Spinal cord (tissue), 10 donors: ENCODE results near the gene MRGPRX4. TPM values are rescaled to one million over a fixed set of nuclear protein-coding genes. Genes with fewer than 3 reads are reported as not detected.
A peak's percentile ranks its signal among the peaks of the same experiment; 100 is the strongest.

Experiments used
- DNase-seq, 6 donors: peaks; one replicate each; pipeline versions ENCODE4 v3.0.0 to v3.0.0-alpha.2; 2013 to 2015; ENCODE audit warnings: low spot score in 6 of 6, low read depth in 4 of 6
- H3K27ac ChIP-seq: one replicate; pipeline ENCODE4 v1.5.1; 2013; ENCODE audit warnings: low read depth, low read length, control low read depth
- H3K27me3 ChIP-seq: one replicate; pipeline ENCODE4 v1.6.1; 2013; ENCODE audit warnings: low read length; ENCODE audit not compliant: control insufficient read depth, insufficient read depth
- H3K36me3 ChIP-seq: one replicate; pipeline ENCODE4 v1.6.1; 2013; ENCODE audit warnings: low read length; ENCODE audit not compliant: control insufficient read depth, insufficient read depth
- H3K4me1 ChIP-seq: one replicate; pipeline ENCODE4 v1.6.1; 2013; ENCODE audit warnings: low read length; ENCODE audit not compliant: control insufficient read depth, insufficient read depth
- H3K4me3 ChIP-seq: one replicate; pipeline ENCODE4 v1.5.1; 2013; ENCODE audit warnings: low read depth, low read length, control low read depth
- H3K9me3 ChIP-seq: one replicate; pipeline ENCODE4 v1.6.1; 2013; ENCODE audit warnings: low read length; ENCODE audit not compliant: control insufficient read depth, insufficient read depth
- WGBS: methylation state at CpG from one replicate; pipeline ENCODE4 v1.1.5; 2013; ENCODE audit warnings: missing lambda C conversion rate; ENCODE audit not compliant: insufficient coverage; 5-methylcytosine and 5-hydroxymethylcytosine counted together
- polyA plus RNA-seq, 2 donors: library from polyadenylated mRNA; unstranded; fragments of 120-200 nt; gene quantifications; one replicate each; pipeline ENCODE4 v1.2.1, GENCODE V29; 2013; ENCODE audit not compliant: insufficient read length in 2 of 2
- total RNA-seq, 2 donors: library from RNA; depleted of rRNA in 1 of 2; stranded (reverse); fragments of 120-200 nt in 1 of 2; fragments of >200 nt in 1 of 2; gene quantifications; one replicate each; pipeline versions ENCODE4 v1.2.3 to v1.2.4, GENCODE V29; 2013 to 2014
- donor health status: healthy.

Gene MRGPRX4
- total and polyA plus RNA-seq, 4 donors, result 0.20 TPM; not detected in 3

- Histone ChIP-seq H3K9me3 (no peaks in the 10 kb centered on the region), H3K4me3 (no peak overlapping the region), H3K27ac (no peak overlapping the region), H3K27me3 (peaks cover 7% of the 10 kb centered on the region), H3K36me3 (no peaks in the 10 kb centered on the region), H3K4me1 (no peaks in the 10 kb centered on the region)
- WGBS, result 0% methylated on average over 2 of the region's 6 CpGs
- DNase-seq, result peak in 1 of 6 donors; percentile 4
These were observed 31.1 kb downstream of the MRGPRX4 start for GRCh38 chr11:18203723-18204122.

GRCh38 chr11:18204220-18204619 is 31.6 kb downstream of the MRGPRX4 start:
- Histone ChIP-seq H3K4me1 (no peaks in the 10 kb centered on the region), H3K27ac (no peak overlapping the region), H3K4me3 (no peak overlapping the region), H3K36me3 (no peaks in the 10 kb centered on the region), H3K27me3 (peaks cover 12% of the 10 kb centered on the region), H3K9me3 (no peaks in the 10 kb centered on the region)
- no peak for DNase-seq
- WGBS, result 79% methylated on average over 3 of the region's 3 CpGs

DNA sequence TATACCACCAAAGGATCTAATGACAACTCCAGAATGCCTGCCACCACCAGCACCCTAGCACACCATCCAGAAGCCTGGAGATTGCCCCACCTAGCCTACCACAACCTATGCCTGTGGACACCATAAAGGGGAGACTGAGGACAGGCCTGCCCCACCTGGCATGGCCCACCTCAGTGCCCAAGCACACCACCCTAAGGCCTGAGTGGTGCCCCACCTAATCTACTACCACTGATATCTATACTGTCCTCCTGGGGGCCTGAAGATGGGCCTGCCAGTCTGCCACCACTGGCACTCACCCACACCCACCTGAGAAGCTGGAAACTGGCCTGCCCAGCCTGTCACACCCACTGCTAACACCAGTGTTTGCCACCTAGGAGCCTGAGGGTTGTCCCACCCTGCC is 32.1 kb downstream of the MRGPRX4 start:
- DNase-seq, result no peak
- Histone ChIP-seq H3K4me1 (no peaks in the 10 kb centered on the region), H3K4me3 (no peak overlapping the region), H3K36me3 (no peaks in the 10 kb centered on the region), H3K9me3 (no peaks in the 10 kb centered on the region), H3K27ac (no peak overlapping the region), H3K27me3 (peaks cover 16% of the 10 kb centered on the region)

GRCh38 chr11:18209058-18209457 is 36.4 kb downstream of the MRGPRX4 start:
- H3K27me3 ChIP-seq, result peaks cover 16% of the 10 kb centered on the region
- H3K36me3 ChIP-seq, result no peaks in the 10 kb centered on the region
- no peak for DNase-seq
- H3K4me3 ChIP-seq, result no peak overlapping the region
- no peaks in the 10 kb centered on the region for H3K9me3 ChIP-seq
- WGBS, result 26% methylated on average over 25 of the region's 33 CpGs
- H3K27ac ChIP-seq, result no peak overlapping the region
- H3K4me1 ChIP-seq, result no peaks in the 10 kb centered on the region

DNA sequence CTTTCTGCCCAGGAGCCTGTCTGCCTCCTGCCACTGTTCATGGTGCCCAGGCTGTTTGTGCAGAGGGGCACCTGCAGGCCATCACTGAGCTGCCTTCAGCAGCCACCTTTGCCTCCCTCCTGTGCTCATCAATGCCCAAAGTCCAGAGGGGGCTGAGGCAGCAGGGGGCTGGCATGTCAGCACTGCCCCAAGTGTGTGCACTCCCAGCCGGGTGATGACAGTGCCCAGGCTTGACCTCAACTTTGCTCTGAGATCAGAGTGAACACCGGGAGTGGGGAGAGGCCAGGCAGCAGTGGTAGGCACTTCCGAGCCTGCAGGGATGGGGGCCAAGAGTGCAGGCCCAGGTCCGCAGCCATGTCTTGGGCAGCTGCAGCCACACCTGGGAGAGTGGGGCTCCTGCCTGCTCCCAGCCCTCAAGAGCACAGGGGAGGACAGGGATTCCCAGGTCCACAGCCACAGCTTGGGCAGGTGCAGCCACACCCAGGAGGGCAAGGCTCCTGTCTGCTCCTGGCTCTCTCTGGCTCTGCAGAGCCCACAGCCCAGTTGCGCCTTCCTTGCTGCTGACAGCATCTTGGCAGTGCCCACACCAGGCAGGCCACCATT is 48.7 kb downstream of the MRGPRX4 start:
- Histone ChIP-seq H3K36me3 (no peaks in the 10 kb centered on the region), H3K27ac (no peak overlapping the region)
- 73% methylated on average over 5 of the region's 5 CpGs for WGBS

GRCh38 chr11:18222814-18223421 is 50.3 kb downstream of the MRGPRX4 start:
- Histone ChIP-seq H3K9me3 (no peaks in the 10 kb centered on the region), H3K4me3 (no peak overlapping the region), H3K27ac (no peak overlapping the region), H3K27me3 (no peaks in the 10 kb centered on the region), H3K4me1 (no peaks in the 10 kb centered on the region), H3K36me3 (no peaks in the 10 kb centered on the region)
- no peak for DNase-seq
- 100% methylated on average over 1 of the region's 3 CpGs for WGBS

More for the DNA sequence above, 48.7 kb downstream of the MRGPRX4 start:
- Histone ChIP-seq H3K9me3 (no peaks in the 10 kb centered on the region), H3K4me3 (no peak overlapping the region), H3K4me1 (no peaks in the 10 kb centered on the region), H3K27me3 (no peaks in the 10 kb centered on the region)
- DNase-seq, result no peak

Other genes starting within 250 kb of the MRGPRX4 start
- gene SERGEF, start 159.8 kb upstream of the MRGPRX4 start, total RNA-seq, result 10 to 100 TPM; 44.7 to 47.4 TPM
- 10 to 100 TPM; 45.0 to 51.0 TPM for gene SERGEF, start 159.8 kb upstream of the MRGPRX4 start, polyA plus RNA-seq
- gene TPH1, start 126.6 kb upstream of the MRGPRX4 start, total RNA-seq, result under 1 TPM; 0.50 to 0.77 TPM
- under 1 TPM; 0.46 to 0.99 TPM for gene TPH1, start 126.6 kb upstream of the MRGPRX4 start, polyA plus RNA-seq
- gene SAAL1, start 66.8 kb upstream of the MRGPRX4 start, total RNA-seq, result 10 to 100 TPM; 16.6 to 18.9 TPM
- gene SAAL1, start 66.8 kb upstream of the MRGPRX4 start, polyA plus RNA-seq, result 10 to 100 TPM; 26.6 to 30.5 TPM
- under 1 TPM in 1 of 2 donors, not detected in 1; 0.50 TPM for gene MRGPRX3, start 40.3 kb upstream of the MRGPRX4 start, total RNA-seq
- not detected for gene MRGPRX3, start 40.3 kb upstream of the MRGPRX4 start, polyA plus RNA-seq
- gene SAA4, start 64.0 kb downstream of the MRGPRX4 start, total RNA-seq, result not detected
- gene SAA4, start 64.0 kb downstream of the MRGPRX4 start, polyA plus RNA-seq, result under 1 TPM in 1 of 2 donors, not detected in 1; 0.59 TPM
- not detected for gene SAA2, start 75.8 kb downstream of the MRGPRX4 start, total RNA-seq
- under 1 TPM in 1 of 2 donors, not detected in 1; 0.39 TPM for gene SAA2, start 75.8 kb downstream of the MRGPRX4 start, polyA plus RNA-seq
- gene SAA1, start 93.4 kb downstream of the MRGPRX4 start, total RNA-seq, result not detected
- not detected for gene SAA1, start 93.4 kb downstream of the MRGPRX4 start, polyA plus RNA-seq
- 10 to 100 TPM; 34.2 to 80.3 TPM for gene HPS5, start 149.3 kb downstream of the MRGPRX4 start, total RNA-seq
- gene HPS5, start 149.3 kb downstream of the MRGPRX4 start, polyA plus RNA-seq, result 10 to 100 TPM; 14.5 to 20.9 TPM
- gene GTF2H1, start 149.7 kb downstream of the MRGPRX4 start, total RNA-seq, result 10 to 100 TPM; 57.7 to 78.7 TPM
- 10 to 100 TPM; 41.1 to 47.0 TPM for gene GTF2H1, start 149.7 kb downstream of the MRGPRX4 start, polyA plus RNA-seq
- gene LDHA, start 221.7 kb downstream of the MRGPRX4 start, total RNA-seq, result 100 to 1,000 TPM; 261 to 391 TPM
- 100 to 1,000 TPM; 308 to 343 TPM for gene LDHA, start 221.7 kb downstream of the MRGPRX4 start, polyA plus RNA-seq
- under 1 TPM in 1 of 2 donors, not detected in 1; 0.10 TPM for gene LDHC, start 239.5 kb downstream of the MRGPRX4 start, total RNA-seq
- gene LDHC, start 239.5 kb downstream of the MRGPRX4 start, polyA plus RNA-seq, result not detected